GM21390 (cell line): Measurements from ENCODE around the gene TENT5A.
"Not testable (repeated sequence)": the region's sequence is repeated elsewhere in the genome, so short reads cannot be mapped to it uniquely, and the experiment has no call there.

ENCODE experiments used
- ATAC-seq: cut with Tn5 transposase; IDR thresholded peaks from one replicate; pipeline ENCODE4 v1.9.1; 2021; ENCODE audit not compliant: unreplicated experiment

Gene TENT5A

DNA sequence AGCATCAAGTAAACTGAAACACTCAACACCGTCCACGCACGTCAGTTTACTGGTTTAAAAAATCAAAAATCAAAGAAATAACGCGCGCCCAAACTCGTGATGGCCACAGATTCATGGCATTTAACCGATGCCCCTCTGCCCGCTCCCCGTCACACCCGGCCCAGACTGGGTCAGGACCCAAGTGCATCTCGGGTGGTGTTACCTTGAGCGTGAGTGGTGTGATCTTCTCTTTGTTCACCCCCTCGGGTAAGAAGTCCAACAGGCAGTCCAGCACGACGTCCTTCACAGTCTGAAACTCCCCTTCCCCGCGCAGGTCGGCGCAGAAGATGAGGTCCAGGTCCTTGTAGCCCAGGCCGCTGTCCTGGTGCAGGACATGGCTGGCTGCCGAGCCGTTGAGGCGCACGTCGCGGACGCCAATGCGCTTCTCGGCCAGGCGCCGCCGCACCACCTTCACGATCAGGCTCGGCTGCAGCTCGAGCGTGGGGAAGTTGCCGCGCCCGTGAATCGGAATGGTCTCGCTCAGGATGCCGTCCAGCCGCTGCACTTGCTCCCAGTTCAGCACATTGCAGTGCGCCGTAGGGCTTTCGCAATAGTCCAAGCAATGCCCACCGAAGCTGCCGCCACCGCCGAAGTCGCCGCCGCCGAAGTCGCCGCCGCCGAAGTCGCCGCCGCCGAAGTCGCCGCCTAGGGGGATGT, 945 bp downstream of the TENT5A start:
- peak; percentile 0 for ATAC-seq

DNA sequence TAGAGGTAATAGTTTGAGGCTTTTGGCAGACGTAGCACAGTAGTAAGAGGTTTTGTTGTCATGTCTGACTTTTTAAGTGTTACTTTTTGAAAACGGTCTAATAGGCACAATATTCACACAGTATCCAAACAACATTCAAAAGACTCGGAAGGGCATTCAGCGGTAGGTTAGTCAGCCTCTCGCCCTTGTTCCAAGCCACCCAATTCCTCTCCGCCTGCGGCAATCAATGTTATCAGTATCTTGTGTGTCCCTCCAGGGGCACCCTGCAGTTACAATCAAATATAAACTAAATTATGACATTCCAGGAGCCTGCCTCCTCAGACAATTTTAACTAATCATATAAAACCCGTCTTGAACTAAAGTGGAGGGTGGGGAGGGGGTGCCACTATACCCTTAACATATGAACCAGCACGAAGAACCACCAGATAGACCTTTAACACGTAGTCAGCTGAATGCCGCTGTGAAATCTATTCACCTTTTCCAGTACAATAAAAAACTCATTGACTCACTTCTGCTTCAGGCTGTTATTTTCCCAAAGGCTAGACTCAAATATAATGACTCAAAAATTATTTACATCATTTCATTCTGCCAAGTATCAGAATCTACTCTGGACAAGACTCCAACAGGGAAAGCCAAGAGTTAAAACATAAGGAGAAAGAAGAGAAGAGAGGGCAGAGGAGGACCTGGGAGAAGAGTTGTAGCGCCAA, 1.6 kb downstream of the TENT5A start:
- ATAC-seq, result no peak

DNA sequence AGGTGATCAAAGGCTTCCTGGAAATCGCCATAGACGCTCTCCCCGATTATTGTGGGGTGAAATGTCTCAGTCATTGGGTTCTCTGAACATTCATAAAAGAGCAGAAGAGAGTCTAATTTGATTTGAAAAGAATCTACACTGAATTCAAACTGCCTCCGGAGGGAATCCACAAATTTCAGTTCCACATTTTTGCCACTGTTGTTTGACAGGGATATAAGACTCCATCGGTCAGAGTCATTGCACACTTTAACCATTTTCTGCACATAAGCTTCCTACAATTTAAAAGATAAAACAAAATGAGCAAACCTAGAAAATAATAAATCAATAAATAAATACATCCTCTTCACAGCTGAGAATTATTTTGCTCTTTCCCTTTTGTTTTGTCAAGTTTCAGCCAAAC, 2.3 kb downstream of the TENT5A start:
- ATAC-seq, result no peak

DNA sequence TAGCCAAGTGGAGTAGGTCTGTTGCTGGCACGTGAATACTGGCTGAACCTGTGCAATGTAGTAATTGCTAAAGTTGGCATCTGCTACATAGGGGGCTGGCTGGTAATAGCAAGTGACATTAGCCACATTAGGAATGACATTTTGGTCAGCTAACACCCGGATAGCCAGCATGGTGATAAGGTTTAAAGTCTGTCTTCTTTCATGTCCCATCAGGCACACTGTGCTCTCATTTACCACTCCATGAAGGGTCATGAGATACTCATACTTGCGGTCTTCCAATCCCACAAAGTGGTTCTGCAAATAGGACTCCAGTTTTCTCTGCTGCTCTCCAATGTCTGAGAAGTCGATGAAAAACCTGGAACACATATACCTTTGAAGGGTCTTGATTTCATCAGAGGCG, 2.8 kb downstream of the TENT5A start:
- no peak for ATAC-seq

DNA sequence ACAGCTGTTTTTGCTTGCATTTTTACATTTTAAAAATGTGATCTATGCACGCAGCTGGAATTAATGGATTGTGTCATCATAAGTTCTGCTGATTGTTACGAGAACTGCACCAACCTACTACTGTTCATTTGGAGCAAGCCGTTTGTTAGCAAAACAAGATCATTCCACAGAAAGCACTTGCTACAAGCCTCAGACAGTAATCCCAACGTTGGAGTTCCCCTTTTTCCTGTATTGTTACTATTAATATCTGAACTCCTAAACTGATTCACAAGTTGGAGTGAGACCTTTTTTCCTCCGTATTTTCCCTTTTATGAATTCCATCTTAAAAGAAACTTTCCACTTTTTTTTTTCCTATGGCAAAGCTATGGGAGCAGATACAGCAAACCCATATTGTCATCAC, 3.5 kb downstream of the TENT5A start:
- no peak for ATAC-seq

DNA sequence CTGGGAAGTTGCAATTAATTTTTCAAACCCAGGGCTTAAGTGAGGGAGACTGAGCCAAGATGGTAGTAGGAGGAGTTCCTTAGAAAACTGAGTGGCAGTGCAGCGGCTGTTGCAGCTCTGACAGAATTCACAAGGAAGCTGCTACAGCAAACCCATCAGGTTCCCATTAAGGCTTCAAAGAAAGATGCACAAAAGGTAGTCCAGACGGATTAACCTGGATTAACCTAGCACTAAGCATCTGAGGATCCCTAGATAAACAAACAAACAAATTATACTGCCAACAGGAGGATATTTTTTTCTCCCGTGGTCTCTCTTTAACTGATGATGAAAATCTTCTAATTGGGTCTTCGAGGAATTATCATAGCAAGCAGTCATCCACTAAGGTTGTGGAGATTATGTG, 5.2 kb downstream of the TENT5A start:
- ATAC-seq, result no peak

DNA sequence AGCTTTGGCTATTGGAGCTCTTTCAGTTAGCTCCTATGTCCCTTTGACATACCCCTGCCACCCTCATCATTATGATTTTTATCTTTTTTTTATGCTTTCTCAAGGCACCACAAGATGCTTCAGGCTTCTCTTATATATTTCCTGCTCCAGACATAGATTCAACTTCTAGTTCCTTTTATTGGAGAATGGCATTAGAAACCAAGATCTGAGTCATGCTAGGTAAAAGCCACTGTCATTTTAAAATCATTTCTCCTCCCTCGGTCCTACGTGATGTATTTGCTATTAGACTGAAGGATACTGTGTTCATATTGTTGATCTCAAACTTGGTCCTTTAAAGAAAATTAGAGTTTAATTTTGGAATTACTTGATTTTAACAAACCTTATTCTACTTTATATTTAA, 8.3 kb downstream of the TENT5A start:
- ATAC-seq, result no peak

DNA sequence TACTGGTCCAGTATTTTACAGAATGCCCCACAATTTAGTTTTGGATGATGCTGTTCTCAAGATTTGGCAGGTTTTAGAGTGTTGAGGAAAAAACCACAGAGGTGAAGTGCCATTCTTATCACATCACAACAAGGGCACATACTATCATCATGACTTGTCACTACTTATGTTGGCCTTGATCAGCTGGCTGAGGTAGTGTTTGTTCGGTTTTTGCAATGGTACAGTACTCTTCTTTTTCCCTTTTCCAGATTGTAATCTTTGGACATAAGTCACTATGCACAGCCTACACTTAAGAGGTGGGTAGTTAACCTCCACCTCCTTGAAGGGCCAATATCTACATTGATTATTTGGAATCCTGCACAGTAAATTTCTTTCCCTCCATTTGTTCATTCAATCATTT, 8.8 kb downstream of the TENT5A start:
- ATAC-seq, result no peak

DNA sequence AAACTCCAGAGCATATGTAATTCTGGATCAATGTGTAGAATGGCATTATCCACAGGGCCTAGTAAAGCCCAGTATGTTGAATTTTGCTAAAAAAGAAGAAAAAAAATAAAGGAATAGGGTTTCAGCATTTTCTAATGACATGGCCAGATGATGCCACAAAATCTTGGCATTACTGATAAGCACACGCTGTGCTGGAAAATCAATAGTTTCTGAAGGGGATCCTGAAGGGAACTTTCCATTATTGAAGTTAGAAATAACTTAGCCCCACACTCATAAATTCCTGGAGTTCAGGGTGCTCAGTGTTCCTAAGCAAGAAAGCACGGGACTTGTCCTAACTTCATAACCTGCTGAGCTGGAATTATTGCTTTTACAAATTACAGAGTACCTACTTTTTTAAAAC, 10.8 kb downstream of the TENT5A start:
- ATAC-seq, result no peak

DNA sequence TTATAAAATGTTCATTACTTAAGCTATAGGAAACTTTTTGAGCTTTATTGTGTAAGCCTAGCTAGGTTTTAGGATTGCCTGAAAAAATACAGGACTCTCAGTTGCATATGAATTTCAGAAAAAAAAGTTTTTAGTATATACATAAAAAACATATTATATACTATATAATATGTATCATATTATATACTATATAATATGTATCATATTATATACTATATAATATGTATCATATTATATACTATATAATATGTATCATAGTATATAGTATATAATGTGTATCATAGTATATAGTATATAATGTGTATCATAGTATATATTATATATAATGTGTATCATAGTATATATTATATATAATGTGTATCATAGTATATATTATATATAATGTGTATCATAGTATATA, 11.9 kb downstream of the TENT5A start:
- ATAC-seq, result not testable (repeated sequence)

DNA sequence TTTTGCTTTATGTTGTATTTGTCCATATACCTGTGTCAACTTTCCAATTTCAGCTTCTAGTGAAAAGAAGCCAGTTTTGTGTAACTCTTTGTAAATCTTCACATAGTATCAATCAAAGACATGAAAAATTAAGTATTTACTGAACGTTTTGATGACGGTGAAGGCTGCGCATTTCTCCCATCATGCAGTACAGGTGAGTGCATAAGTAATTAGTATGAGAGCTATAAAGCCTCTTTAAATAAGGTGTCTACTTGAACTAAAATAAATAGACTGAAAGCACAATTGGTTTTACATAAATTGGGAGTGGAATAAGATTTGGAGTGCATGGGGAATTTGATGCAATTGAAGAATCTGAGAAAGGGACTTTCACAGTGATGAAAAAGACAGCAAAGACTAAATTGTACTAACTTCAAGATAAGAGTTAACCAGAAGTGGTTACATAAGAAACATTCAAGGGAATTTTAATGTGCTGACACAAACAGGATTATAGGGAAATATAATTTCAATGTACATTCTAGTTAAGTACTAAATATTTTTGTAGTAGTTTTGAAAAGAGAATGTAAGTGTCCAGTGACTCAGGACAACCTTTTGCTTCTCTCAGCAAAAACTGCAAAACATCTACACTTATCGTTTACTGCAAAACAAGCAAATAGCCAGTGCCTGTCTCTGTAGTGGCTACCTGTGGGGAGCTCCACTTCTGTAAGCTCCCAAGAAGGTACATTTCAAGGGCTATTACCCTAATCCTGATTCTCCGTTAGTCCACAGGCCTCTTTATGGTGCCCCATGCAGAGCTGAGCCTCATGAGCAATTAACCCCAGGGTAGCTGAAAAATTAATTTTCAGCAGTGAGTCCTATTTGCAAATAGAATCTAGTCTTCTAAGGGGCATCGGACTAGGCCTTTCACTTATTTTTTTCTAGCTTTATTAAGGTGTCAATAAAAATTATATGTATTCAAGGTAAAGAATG, 13.0 kb downstream of the TENT5A start:
- ATAC-seq, result no peak

DNA sequence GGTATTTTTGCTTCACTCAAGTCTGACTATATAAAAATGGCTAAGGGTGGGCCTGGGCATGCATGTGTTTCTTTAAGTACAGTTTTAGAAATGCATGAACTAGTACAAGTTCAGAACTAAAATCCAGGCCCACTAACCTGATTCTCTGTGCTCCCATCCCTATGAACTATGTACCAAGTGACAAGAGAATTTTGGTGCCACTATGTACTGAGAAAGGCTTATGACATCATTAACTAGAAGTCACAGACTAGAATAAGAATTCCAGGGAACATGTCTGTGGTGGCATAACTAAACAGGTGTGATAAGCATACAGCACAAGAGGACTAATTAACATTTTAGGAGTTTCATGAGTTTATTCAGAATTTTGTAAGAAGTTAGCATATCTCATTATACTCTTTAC, 16.1 kb downstream of the TENT5A start:
- ATAC-seq, result no peak

DNA sequence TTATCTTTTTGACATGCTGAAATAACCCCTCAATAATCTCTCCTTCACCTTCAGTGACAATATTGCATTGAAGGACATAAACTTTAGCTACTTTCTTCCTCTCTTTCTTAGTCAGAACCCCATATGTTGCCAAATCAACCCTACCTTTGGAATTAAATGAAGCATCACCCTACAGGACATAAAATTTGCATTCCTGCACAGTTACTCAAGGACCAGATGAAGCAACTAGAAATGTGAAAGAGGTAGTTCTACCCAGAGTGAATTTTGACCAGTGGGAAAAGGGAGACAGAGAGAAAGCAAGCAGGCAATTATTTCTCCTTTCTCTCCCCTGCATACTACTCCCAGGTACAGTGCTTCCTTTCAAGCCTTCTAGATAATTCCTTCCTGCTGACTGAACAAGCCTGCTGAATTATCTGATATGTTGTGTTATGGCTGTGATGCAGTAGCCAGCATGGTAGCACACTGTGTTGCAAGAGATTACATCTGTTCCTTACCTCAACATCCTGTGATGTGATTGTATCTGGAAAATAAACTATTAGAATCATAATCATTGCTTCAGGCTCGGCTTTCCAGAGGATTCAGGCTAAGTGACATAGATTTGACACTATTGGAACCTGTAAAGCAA, 16.6 kb downstream of the TENT5A start:
- ATAC-seq, result no peak

DNA sequence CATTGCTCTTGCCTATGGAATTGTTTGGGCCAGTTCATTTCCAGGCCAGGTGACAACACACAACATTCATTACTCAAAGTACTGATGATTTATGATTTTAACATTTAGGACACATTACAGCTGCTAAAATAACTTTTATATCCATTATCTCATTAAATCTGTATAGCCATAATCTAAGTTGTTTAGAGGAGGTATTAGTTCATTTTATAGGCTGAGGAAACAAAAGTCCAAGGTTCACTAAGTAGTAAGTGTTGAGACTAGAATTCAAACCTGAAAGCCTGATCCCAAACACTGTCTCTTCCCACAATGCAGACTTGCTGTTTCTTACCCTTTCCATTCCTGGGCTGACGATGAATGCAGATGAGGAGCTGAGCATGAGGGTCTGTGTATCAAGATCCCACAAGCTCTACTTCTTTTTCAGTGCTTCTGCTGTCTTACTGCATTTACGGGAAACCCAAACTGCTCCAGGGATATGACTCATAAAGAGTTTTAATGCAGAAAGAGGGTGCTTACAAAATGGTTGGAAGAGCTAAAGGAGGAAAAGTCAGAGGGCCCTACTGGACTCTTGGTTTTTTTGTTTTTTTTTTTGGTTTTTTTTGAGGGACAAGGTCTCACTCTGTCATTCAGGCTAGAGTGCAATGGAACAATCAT, 17.9 kb downstream of the TENT5A start:
- no peak for ATAC-seq

DNA sequence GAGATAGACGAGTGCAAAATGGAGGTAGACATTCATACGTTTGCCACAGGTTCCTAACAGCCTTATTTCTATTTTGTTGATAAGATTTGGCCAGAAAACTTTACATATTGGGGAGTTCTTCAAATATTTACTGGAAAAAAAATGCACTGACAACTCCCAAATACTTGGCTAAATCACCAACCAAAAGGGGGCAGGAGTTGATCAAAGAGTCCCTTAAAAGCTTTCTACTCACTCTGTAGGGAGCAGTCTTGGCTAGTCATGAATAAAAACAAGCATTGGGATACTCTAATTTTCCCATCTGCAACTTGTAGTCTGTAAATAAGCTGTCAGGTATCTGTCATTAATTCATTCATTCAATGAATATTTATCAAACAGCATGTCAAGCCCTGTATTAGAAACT, 18.4 kb downstream of the TENT5A start:
- no peak for ATAC-seq

DNA sequence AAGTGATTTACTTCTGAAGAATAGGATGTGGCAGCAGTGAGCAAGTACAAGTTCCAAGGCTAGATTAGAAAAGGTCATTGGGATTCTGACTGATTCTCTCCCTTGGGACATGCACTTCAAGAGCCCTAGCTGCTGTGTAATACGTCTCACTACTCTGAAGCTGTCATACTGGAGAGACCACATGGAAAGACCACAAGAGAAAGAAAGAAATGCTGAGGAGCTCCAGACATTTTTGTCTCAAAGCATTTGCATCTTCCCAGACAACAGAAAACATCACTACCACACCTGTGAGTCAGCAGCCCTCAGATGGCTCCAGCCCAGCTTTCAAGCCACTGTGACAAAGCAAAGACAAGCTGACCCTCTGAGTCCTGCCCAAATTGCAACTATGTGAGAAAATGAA, 20.7 kb downstream of the TENT5A start:
- no peak for ATAC-seq

DNA sequence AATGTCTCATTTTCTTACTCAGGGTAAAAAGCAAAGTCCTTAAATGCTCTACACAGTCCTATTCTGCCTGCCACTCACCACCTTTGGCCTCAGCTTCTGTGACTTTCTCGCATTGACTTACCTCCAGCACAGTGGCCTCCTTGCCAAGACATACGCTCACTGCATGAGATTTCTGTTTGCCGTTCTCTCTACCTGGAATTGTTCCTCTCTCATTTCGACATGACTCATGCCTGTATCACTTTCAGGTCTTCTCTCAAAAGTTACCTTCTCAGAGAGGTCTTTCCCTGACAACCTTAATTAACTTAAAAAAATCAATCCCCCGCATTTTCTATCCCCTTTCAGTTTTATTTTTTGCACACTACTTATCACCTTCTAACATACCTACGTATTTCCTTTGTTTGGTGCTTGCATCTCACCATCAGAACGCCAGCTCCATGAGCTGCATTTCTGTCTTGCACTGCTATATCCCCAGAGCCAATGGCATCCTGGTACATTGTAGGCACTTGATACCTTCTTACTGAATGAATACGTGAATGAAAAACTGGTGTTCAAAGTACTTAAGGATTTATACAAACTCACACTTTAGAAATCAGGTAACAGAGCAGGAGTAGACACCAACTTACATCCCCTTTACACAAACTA, 24.5 kb downstream of the TENT5A start:
- peak; percentile 60 for ATAC-seq

DNA sequence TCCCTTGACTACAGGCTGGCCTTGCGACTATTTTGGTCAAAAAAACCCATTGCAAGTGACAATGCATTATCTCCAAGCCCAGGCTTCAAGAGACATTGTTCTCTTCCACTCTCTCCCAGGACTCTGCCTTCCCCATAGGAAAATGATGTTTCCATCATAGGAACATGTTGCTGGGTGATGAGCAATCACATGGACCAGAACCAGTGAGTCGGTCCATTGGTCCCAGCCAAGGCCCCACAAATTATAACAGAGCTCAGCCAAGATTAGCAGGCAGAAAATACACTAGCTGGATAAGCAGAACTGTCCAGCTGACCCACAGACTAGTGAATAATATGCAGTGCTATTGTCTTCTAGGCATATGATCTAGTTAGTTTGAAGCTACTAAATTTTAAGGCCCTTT, 27.4 kb downstream of the TENT5A start:
- ATAC-seq, result no peak

DNA sequence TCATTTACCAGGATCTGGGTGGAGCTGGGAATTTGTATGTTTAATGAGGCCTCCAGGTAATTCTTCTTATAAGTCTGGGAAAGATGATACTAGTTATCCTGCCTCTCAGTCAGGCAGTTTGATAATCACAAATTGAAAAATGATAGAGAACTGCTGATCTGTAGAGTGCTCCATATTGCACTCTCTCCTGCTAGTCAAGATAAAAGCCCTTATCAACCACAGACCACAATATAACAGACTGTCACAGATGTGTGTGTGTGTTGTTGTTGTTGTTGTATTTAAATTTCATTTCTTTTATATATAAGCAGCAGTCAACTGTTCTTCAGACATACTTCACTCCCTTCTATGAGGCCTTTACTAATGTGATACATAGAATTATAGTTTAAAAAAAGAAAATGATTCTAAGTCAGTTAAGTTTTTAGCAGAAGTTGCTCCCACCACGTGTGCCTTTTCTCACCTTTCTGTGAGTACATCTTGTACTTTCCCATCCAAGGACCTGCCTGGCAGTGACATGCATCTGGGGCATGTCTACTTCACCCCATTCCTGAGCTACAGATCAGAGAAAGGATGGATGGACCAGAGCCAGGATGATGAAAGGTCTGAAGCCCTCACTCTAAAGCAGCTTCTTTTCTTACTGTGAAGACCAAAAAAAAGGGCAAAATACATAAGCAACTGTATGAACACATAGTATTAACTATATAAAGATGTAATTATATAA, 29.8 kb downstream of the TENT5A start:
- no peak for ATAC-seq

DNA sequence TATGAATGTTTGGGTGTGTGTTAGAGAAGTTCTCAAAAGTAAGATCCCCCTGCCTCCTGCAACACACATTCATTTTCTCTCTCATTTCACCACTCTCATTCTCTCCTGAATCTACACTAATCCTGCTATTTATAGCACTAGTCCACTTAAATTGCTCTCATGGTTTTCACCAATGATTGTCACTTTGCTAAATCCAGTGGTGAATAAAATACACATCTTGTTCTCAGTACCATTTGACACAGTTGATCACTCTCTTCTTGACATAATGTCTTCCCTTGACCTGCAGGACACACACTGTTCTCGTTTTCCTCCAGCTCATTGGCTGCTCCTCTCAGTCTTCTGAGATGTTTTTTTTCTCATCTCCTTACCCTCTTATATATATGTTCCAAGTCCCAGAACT, 32.1 kb downstream of the TENT5A start:
- no peak for ATAC-seq
